ENCODE measurements around the gene IQSEC3.
A peak's percentile ranks its signal among the peaks of the same experiment; 100 is the strongest.

The IQSEC3 gene

DNA sequence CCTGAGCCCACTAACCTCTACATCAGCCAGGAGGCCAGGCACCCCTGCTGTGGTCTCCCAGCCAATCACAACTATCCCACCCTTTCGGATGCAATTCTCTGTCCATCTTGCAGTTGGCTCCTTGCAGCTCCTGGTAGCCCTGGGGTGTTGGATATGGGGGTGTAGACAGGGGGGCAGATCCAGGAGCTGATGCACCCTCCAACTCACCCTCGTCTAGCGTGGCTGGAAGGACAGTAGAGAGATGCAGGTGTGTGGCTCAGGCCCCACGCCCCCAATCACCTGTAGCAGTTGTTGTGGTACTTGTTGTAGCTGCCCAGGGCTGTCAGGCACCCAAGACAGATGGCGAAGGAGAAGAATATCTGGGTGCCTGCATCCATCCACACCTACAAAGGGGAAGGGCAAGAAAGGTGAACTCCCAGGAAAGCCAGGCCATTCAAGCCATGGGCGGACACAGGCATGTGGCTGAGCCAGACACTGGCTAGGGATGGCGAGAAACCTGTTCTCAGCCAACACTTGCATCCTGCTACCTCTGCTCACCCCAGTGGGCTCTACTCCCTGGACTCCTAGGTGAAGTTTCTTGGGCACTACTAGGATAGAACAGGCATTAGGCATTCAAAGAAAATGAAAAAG, 160.8 kb downstream of the IQSEC3 start:
- no peaks in the 10 kb centered on the region for H3K36me3 Mint-ChIP-seq (ENCODE audit: low read depth)
- no peak overlapping the region for H3K4me3 Mint-ChIP-seq
- H3K4me1 Mint-ChIP-seq = peaks cover 62% of the 10 kb centered on the region
- peak overlapping the region in 1 of 3 experiments; percentile 58 for H3K27ac Mint-ChIP-seq
- no peaks in the 10 kb centered on the region for H3K27me3 Mint-ChIP-seq (ENCODE audit: low read depth)
- TF ChIP-seq, protein P1, sequence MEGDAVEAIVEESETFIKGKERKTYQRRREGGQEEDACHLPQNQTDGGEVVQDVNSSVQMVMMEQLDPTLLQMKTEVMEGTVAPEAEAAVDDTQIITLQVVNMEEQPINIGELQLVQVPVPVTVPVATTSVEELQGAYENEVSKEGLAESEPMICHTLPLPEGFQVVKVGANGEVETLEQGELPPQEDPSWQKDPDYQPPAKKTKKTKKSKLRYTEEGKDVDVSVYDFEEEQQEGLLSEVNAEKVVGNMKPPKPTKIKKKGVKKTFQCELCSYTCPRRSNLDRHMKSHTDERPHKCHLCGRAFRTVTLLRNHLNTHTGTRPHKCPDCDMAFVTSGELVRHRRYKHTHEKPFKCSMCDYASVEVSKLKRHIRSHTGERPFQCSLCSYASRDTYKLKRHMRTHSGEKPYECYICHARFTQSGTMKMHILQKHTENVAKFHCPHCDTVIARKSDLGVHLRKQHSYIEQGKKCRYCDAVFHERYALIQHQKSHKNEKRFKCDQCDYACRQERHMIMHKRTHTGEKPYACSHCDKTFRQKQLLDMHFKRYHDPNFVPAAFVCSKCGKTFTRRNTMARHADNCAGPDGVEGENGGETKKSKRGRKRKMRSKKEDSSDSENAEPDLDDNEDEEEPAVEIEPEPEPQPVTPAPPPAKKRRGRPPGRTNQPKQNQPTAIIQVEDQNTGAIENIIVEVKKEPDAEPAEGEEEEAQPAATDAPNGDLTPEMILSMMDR (IDR thresholded peaks at IDR 0.05; ENCODE audit: unreplicated experiment in 3 of 3) = no peak
- no peaks in the 10 kb centered on the region for H3K9me3 Mint-ChIP-seq
